Stimulated activated CD4-positive, alpha-beta T cell treated with anti-CD3 and anti-CD28 coated beads, Interleukin-15, amount 100 ng/mL, for 1 hour (primary cell): ENCODE data around the gene IFNLR1.

Experiments
- DNase-seq, 2 donors: peaks; one replicate each; pipeline ENCODE4 v3.0.0-alpha.2; 2020; ENCODE audit warnings: low read depth in 1 of 2, low spot score in 1 of 2

The IFNLR1 gene

DNA sequence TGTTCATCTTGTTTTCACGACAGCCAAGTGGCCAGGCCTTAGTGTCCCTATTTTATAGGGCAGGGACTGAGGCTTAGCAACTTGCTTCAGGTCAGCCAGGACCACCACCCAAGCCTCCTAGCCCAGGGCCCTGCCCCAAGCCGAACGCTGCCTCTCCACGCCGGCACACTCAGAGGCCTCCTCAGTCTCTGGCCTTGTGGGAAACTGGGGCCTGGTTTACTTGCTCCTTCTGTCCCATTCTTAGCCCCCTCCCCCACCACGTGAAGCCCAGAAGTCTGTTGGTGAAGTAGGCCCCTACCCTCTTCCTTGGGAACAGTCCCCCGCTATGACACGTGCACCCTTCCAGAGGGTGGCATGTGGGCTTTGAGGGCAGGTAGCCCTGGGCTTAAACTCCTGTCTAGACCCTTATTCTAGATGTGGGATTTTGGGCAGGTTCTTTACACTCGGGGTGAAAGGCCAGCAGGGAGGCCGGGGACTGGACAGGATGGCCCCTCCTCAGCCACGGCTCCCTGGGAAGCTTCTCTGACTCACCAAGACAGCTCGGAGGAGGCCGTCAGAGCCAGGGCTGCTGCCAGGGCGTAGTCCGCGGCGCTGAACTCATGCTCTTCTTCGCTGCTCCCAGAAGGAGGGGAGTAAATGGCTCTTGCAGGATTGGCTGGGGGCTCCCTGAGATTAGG, 79.5 kb downstream of the IFNLR1 start:
- no peak for DNase-seq

DNA sequence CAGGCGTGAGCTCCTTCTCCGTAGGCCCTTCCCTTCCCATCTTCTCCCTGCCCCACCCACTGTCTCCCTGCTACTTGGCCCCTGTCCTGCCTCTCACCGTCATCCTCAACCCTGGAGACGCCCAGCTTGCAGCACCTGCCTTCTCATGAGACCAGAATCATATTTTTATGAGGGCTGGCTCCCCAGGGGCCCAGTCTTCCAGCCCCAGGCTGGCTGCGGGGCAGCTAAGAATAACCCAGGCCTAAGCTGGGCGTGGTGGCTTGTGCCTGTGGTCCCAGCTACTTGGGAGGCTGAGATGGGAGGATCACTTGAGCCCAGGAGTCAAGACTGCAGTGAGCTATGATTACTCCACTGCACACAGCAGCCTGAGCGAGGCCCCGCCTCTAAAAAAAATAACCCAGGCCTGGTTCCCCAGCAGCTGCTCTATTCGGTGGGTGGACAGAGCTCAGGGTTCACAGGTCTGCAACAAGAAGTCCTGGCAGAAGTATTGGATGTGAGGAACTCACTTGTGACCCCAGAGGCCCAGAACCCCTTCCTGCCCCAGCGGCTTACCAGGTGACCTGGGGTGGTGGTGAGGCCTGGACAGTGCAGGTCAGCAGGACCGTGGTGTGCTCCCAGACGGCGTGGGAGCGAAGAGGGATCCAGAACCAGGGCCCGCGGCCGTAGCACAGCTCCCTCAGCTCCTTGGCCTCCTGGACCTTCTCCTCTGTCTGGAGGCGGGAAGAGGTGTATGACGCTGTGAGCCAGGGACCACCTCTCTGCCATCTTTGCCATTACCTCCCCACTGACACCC, 81.5 kb downstream of the IFNLR1 start:
- DNase-seq, result no peak

DNA sequence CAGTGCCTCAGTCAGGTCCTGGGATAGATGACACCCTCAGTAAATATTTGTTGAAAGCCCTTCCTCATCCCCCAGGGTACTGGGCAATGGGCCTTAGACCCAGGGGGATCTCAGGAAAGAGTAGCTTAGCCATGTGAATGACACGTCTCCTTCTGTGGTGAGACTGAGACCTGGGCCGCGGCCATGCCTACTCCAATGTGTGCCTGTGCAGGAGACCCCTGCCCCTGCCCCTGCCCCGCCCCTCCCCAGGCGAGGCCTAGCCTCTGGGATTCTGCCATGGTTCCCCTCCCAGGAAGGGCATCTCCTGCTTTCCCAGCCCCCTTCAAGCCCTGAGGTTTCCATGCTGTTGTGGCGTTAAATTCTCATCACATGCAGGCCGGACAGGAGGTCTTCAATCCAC, 82.2 kb downstream of the IFNLR1 start:
- no peak for DNase-seq
